NB4 (cell line): ENCODE results near the gene ZBED4.

Source experiments
- DNase-seq: peaks from one replicate; pipeline ENCODE4 v3.0.0; 2010; ENCODE audit warnings: low read depth
- H3K4me3 ChIP-seq: one replicate; pipeline ENCODE4 v1.5.1; 2011; ENCODE audit warnings: mild to moderate bottlenecking, low read depth, low read length, moderate library complexity
- MYC ChIP-seq: IDR thresholded peaks from 2 replicates; pipeline ENCODE4 v1.6.1; 2011; ENCODE audit warnings: low read depth, low read length
- POLR2A ChIP-seq: IDR thresholded peaks from 2 replicates; pipeline ENCODE4 v1.6.1; 2011; ENCODE audit warnings: mild to moderate bottlenecking; ENCODE audit not compliant: insufficient read length; ENCODE audit errors: extremely low read depth
- TF ChIP-seq, protein P1 (sequence below): IDR thresholded peaks from one replicate; pipeline ENCODE4 v1.5.1; 2012; ENCODE audit warnings: low read depth, low read length
- TF ChIP-seq, protein P2 (sequence below): IDR thresholded peaks from 2 replicates; pipeline ENCODE4 v1.6.1; 2011; ENCODE audit warnings: low read depth, low read length

ZBED4 gene

DNA sequence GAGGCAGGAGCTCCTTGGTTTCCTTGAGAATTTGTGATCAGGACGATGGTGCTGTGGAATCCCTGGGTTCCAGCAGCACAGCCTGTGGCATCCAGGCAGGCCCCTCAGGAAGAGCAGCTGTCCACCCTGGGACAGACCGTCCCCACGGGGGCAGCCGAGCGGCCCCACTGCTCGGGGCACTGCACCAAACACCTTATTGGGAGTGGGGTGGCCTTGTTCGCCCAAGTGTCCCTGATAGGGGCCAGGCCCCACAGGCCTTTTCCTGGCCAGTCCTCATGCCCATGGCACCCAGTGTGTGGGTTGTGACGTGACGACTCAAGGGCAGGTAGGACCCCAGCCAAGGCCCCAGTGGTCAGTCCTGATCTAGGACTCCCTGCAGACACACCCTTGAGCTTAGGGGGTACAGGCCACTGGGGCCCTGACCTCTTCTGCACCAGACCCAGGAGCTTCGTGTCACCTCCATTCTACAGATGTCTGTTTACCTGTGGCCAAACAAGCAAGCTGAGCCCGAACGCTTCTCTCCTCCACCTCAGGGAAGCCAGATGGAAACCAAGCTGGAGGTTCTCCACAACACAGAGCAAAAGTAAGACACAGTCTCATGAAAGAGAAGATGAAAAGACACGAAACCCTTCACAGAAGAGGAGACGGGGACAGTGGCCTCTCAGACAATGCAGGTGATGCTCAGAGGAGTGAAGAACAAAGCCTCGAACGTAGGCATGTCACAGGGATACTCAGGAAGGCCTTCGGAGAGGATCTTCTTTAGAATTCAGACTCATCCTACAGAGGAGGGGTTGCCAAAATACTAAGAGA is 24.4 kb upstream of the ZBED4 start:
- TF ChIP-seq, protein P1, sequence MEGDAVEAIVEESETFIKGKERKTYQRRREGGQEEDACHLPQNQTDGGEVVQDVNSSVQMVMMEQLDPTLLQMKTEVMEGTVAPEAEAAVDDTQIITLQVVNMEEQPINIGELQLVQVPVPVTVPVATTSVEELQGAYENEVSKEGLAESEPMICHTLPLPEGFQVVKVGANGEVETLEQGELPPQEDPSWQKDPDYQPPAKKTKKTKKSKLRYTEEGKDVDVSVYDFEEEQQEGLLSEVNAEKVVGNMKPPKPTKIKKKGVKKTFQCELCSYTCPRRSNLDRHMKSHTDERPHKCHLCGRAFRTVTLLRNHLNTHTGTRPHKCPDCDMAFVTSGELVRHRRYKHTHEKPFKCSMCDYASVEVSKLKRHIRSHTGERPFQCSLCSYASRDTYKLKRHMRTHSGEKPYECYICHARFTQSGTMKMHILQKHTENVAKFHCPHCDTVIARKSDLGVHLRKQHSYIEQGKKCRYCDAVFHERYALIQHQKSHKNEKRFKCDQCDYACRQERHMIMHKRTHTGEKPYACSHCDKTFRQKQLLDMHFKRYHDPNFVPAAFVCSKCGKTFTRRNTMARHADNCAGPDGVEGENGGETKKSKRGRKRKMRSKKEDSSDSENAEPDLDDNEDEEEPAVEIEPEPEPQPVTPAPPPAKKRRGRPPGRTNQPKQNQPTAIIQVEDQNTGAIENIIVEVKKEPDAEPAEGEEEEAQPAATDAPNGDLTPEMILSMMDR, result no peak
- TF ChIP-seq, protein P2, sequence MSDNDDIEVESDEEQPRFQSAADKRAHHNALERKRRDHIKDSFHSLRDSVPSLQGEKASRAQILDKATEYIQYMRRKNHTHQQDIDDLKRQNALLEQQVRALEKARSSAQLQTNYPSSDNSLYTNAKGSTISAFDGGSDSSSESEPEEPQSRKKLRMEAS, result no peak
- no peak for TF ChIP-seq POLR2A
- TF ChIP-seq MYC, result no peak
- H3K4me3 ChIP-seq, result no peak overlapping the region
- DNase-seq, result no peak

DNA sequence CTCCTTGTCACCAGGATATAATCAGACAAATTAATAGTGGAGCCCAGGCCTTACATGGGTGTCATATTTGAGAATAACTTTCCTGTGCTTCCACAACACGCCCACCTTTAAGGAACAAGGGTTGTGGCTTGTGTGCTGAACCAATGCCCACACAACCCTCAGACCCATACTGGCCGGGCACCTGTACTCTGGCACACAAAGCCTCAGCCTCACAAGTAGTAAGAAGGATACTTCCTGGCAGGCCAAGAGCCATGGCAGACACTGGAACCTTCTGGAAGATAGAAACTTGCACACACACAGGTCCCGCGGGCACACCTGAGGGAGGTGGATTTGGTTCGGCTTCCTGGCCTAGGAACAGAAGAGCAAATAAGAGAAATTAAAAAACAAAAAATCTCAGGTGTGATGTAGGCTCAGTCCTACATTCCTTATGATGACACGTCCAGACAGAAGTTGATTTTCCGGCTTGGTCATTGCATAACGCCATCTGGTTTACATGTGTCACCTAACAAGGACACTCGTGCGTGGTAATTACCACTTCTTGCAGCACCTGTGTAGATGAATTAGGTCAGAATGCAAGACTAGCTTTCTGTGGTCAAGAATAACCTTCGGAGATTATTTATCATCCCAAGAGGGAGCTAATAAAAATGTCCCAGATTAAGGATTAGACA is 20.2 kb upstream of the ZBED4 start:
- no peak overlapping the region for H3K4me3 ChIP-seq
- TF ChIP-seq, protein P2, result no peak
- TF ChIP-seq POLR2A (no peak), MYC (no peak)
- TF ChIP-seq, protein P1, result no peak
- DNase-seq, result no peak

DNA sequence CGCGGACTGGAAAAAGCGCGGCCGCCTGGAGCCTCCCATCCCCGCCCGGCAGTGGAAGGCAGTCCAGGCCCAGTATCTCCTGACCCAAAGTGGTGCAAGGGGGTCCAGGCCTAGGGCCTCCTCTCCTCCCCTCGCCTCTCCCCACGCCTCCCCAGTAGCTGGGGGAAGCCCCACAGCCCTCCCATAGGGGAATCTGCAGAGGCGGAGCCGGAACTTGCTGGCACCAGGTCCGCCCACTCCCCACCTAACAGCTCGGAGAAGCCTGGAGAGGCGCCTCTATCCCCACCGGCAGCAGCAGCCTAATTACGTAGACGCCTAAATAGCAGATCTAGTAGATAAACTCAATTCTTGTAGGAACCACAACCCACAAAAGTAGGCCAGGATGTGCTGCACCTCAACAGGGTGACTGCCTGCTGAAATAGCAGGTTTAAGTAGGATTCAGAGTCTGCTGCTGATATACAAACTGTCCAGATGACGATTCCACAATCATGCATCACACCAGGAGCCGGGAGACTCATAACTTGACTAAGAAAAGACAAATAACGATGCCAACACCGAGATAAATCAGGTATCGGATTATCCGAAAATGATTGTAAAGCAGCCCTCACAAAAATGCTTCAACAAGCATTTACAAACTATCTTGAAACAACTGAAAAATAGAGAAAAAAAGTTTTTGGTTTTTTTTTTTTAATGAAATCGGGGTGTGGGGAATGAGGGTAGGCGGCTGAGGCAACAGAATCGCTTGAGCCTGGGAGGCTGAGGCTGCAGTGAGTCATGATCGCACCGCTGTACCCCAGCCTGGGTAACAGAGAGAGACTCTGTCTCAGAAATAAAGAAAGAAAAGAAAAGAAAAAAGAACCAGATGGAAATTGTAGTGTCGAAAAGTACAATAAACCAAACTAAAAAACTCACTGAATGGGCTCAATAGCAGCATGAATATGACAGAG is 14.6 kb upstream of the ZBED4 start:
- peak overlapping the region; percentile 59 for H3K4me3 ChIP-seq
- peak; percentile 89 for DNase-seq
- TF ChIP-seq POLR2A, result peak; percentile 45
- TF ChIP-seq, protein P1, result no peak

DNA sequence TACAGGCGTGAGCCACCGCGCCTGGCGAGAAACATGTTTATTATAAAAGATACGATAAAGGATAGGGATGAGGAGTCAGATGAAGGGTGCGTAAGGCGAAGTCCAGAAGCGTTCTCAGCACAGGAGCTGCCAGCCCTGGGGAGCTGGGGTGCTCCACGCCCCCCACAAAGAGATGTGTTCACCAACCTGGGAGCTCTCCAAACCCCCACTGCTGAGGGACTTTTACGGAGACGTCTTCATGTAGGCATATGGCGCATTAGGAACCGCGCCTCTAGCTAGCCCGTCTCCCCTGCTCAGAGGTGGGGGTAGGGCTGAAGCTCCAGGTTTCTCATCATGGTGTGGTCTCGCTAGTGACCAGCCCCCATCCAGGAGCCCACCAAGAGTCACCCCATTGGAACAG is 8.4 kb upstream of the ZBED4 start:
- H3K4me3 ChIP-seq, result no peak overlapping the region
- no peak for DNase-seq
- TF ChIP-seq MYC (no peak), POLR2A (no peak)
- TF ChIP-seq, protein P1, result no peak
- TF ChIP-seq, protein P2, result no peak

DNA sequence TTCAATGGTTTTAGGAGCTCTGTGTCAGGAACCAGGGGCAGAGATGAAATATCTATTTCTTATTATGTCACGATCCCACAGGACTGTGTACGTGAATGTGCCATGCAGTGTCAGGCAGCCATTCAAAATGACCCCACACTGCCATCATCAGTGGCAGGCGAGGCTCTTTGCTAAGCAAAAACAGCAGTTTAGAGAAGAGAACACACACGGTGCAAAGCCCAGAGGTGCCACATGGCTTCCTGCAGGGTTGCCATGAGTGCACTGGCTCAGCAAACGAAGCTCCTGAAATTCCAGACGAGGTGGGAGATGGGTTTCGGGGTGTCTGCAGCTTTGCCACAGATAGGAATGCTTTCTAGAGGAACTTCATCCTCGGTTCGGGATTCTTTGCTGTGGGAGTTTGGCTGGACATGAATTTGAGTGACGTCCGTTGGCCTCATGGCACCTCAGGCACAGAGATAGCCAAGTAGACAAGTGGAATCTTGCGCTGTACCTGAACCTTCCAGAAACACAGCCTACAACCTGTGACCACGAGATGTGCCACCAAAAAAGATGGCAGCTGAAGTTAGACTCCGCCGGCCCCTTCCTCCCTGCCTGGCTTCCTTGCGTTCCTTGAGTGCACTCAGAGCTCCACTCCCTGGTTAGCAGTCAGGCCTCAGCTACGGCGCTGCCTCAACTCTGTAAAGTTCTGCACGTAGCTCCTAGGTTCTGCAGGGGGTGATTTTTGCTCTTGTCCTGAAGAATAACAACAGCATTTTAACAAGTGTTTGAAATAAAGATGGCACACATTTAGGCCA is 7.8 kb upstream of the ZBED4 start:
- H3K4me3 ChIP-seq, result no peak overlapping the region
- DNase-seq, result no peak
- TF ChIP-seq, protein P2, result no peak
- TF ChIP-seq MYC (no peak), POLR2A (no peak)
- TF ChIP-seq, protein P1, result no peak
